Activated naive CD4-positive, alpha-beta T cell treated with anti-CD3 and anti-CD28 coated beads, Interleukin-2, amount 50 U/mL, for 72 hours (primary cell): ENCODE measurements around the gene TAOK1. TPM values are rescaled to one million over a fixed set of nuclear protein-coding genes. Genes with fewer than 3 reads are reported as not detected.
"Not testable (repeated sequence)": the region's sequence is repeated elsewhere in the genome, so short reads cannot be mapped to it uniquely, and the experiment has no call there.

Source experiments
- ATAC-seq, 2 donors: fragments of 150-1000 bp; cut with Tn5 transposase; 2 replicates each; pipeline ENCODE4 v1.10.0; 2021; ENCODE audit warnings: mild to moderate bottlenecking in 2 of 2, moderate library complexity in 2 of 2
- DNase-seq, 2 donors: peaks; one replicate each; pipeline ENCODE4 v3.0.0; 2021 to 2022; ENCODE audit warnings: low spot score in 2 of 2
- H3K27ac Mint-ChIP-seq, 2 donors: one replicate each; pipeline ENCODE4 v1.8.0; 2022; ENCODE audit warnings: mild to moderate bottlenecking in 2 of 2, mixed read lengths in 2 of 2
- H3K36me3 Mint-ChIP-seq, 2 donors: one replicate each; pipeline ENCODE4 v1.8.0; 2022; ENCODE audit warnings: mixed read lengths in 2 of 2
- H3K9me3 Mint-ChIP-seq, 2 donors: one replicate each; pipeline ENCODE4 v1.8.0; 2022; ENCODE audit warnings: mixed read lengths in 2 of 2
- total RNA-seq, 2 donors: library from RNA; stranded (reverse); gene quantifications; one replicate each; pipeline ENCODE4 v1.2.3, GENCODE V29; 2022

The TAOK1 gene
- 10 to 100 TPM; 31.6 to 37.9 TPM for total RNA-seq

GRCh38 chr17:29389982-29390850 lies at the start of gene TAOK1:
Gene TAOK1 (plus strand): TSS chr17:29390363. CDS start chr17:29451549, 61,186 bp downstream.
- Mint-ChIP-seq H3K9me3 (no peaks in the 10 kb centered on the region), H3K36me3 (peaks cover 8 to 18% of the 10 kb centered on the region in 2 donors), H3K27ac (peak within 1 kb of the TSS; percentile 91 to 97)
- DNase-seq: peak; percentile 98 to 99
- peak; percentile 97 for ATAC-seq

- Mint-ChIP-seq H3K27ac (no peak overlapping the region), H3K9me3 (no peaks in the 10 kb centered on the region), H3K36me3 (no peaks in the 10 kb centered on the region)
- DNase-seq: no peak
- no peak for ATAC-seq
Observed at GRCh38 chr17:29341726-29342125, 48.4 kb upstream of the TAOK1 start.

- ATAC-seq: no peak
- H3K9me3 Mint-ChIP-seq: no peaks in the 10 kb centered on the region
Observed at GRCh38 chr17:29342158-29342765, 47.9 kb upstream of the TAOK1 start.

GRCh38 chr17:29344201-29344856 lies 45.8 kb upstream of the TAOK1 start:
- no peak for ATAC-seq
- no peak overlapping the region for H3K27ac Mint-ChIP-seq
- DNase-seq: no peak
- no peaks in the 10 kb centered on the region for H3K36me3 Mint-ChIP-seq
- H3K9me3 Mint-ChIP-seq: no peaks in the 10 kb centered on the region

More at GRCh38 chr17:29342158-29342765, 47.9 kb upstream of the TAOK1 start:
- Mint-ChIP-seq H3K27ac (no peak overlapping the region), H3K36me3 (no peaks in the 10 kb centered on the region)
- no peak for DNase-seq

GRCh38 chr17:29345066-29345465 lies 45.1 kb upstream of the TAOK1 start:
- DNase-seq (no peak), ATAC-seq (no peak)
- Mint-ChIP-seq H3K36me3 (no peaks in the 10 kb centered on the region), H3K27ac (no peak overlapping the region), H3K9me3 (no peaks in the 10 kb centered on the region)

GRCh38 chr17:29345470-29345869 lies 44.7 kb upstream of the TAOK1 start:
- H3K27ac Mint-ChIP-seq, H3K36me3 Mint-ChIP-seq, ATAC-seq, H3K9me3 Mint-ChIP-seq, DNase-seq: not testable (repeated sequence)

- ATAC-seq: no peak
- no peaks in the 10 kb centered on the region for H3K36me3 Mint-ChIP-seq
- no peak overlapping the region for H3K27ac Mint-ChIP-seq
- DNase-seq: no peak
- H3K9me3 Mint-ChIP-seq: no peaks in the 10 kb centered on the region
Observed at GRCh38 chr17:29346462-29346861, 43.7 kb upstream of the TAOK1 start.

GRCh38 chr17:29347831-29348629 lies 42.1 kb upstream of the TAOK1 start:
- Mint-ChIP-seq H3K9me3 (no peaks in the 10 kb centered on the region), H3K36me3 (no peaks in the 10 kb centered on the region), H3K27ac (no peak overlapping the region)
- DNase-seq (no peak), ATAC-seq (no peak)

GRCh38 chr17:29349409-29349808 lies 40.8 kb upstream of the TAOK1 start:
- Mint-ChIP-seq H3K9me3 (no peaks in the 10 kb centered on the region), H3K27ac (no peak overlapping the region), H3K36me3 (no peaks in the 10 kb centered on the region)
- DNase-seq (no peak), ATAC-seq (no peak)

GRCh38 chr17:29352146-29352545 lies 38.0 kb upstream of the TAOK1 start:
- Mint-ChIP-seq H3K36me3 (no peaks in the 10 kb centered on the region), H3K27ac (no peak overlapping the region), H3K9me3 (no peaks in the 10 kb centered on the region)
- ATAC-seq (no peak), DNase-seq (no peak)

GRCh38 chr17:29357232-29357631 lies 32.9 kb upstream of the TAOK1 start:
- Mint-ChIP-seq H3K27ac (no peak overlapping the region), H3K36me3 (no peaks in the 10 kb centered on the region), H3K9me3 (no peaks in the 10 kb centered on the region)
- ATAC-seq: no peak
- DNase-seq: no peak

GRCh38 chr17:29357821-29358232 lies 32.3 kb upstream of the TAOK1 start:
- H3K9me3 Mint-ChIP-seq: no peaks in the 10 kb centered on the region
- DNase-seq (no peak), ATAC-seq (peak; percentile 31 to 84)
- H3K27ac Mint-ChIP-seq: no peak overlapping the region
- no peaks in the 10 kb centered on the region for H3K36me3 Mint-ChIP-seq

GRCh38 chr17:29358416-29358815 lies 31.7 kb upstream of the TAOK1 start:
- Mint-ChIP-seq H3K36me3 (no peaks in the 10 kb centered on the region), H3K9me3 (no peaks in the 10 kb centered on the region), H3K27ac (peak overlapping the region in 1 of 2 donors; percentile 29)
- ATAC-seq: no peak
- no peak for DNase-seq

- DNase-seq: no peak
- no peaks in the 10 kb centered on the region for H3K36me3 Mint-ChIP-seq
- no peak for ATAC-seq
- H3K27ac Mint-ChIP-seq: no peak overlapping the region
- no peaks in the 10 kb centered on the region for H3K9me3 Mint-ChIP-seq
Observed at GRCh38 chr17:29359777-29360176, 30.4 kb upstream of the TAOK1 start.

GRCh38 chr17:29363716-29364115 lies 26.4 kb upstream of the TAOK1 start:
- DNase-seq (no peak), ATAC-seq (no peak)
- H3K27ac Mint-ChIP-seq: no peak overlapping the region
- no peaks in the 10 kb centered on the region for H3K36me3 Mint-ChIP-seq
- no peaks in the 10 kb centered on the region for H3K9me3 Mint-ChIP-seq

GRCh38 chr17:29364691-29365090 lies 25.5 kb upstream of the TAOK1 start:
- H3K9me3 Mint-ChIP-seq: no peaks in the 10 kb centered on the region
- DNase-seq (no peak), ATAC-seq (no peak)
- H3K36me3 Mint-ChIP-seq: no peaks in the 10 kb centered on the region
- no peak overlapping the region for H3K27ac Mint-ChIP-seq

GRCh38 chr17:29368161-29368560 lies 22.0 kb upstream of the TAOK1 start:
- ATAC-seq: no peak
- no peak overlapping the region for H3K27ac Mint-ChIP-seq
- no peaks in the 10 kb centered on the region for H3K36me3 Mint-ChIP-seq
- no peak for DNase-seq
- no peaks in the 10 kb centered on the region for H3K9me3 Mint-ChIP-seq
